Measurements from ENCODE around the gene ORC3. TPM values are rescaled to one million over a fixed set of nuclear protein-coding genes. Genes with fewer than 3 reads are reported as not detected.

The ORC3 gene
- total RNA-seq, 2 donors from 2014 or later, result 8.2 to 14.8 TPM

DNA sequence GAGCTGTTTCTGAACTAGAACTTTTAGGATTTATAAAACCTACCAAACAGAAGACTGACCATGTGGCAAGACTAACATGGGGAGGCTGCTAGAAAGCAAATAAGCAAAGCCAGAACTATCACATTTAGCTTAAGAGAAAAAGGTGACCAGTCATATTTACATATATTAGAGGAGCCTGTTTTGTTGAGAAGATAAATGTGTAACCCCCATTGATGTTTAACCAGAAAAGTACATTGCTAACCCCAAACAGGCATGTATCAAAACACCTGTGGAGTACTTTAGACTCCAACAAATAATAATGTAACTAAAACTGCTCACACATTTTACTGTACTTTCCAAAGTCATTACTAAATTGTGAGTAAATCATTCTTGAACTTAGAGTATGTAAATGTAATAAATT is 77.1 kb downstream of the ORC3 start:
- TF ChIP-seq POLR2A (IDR thresholded peaks at IDR 0.05), result no peak
- TF ChIP-seq, protein P1, sequence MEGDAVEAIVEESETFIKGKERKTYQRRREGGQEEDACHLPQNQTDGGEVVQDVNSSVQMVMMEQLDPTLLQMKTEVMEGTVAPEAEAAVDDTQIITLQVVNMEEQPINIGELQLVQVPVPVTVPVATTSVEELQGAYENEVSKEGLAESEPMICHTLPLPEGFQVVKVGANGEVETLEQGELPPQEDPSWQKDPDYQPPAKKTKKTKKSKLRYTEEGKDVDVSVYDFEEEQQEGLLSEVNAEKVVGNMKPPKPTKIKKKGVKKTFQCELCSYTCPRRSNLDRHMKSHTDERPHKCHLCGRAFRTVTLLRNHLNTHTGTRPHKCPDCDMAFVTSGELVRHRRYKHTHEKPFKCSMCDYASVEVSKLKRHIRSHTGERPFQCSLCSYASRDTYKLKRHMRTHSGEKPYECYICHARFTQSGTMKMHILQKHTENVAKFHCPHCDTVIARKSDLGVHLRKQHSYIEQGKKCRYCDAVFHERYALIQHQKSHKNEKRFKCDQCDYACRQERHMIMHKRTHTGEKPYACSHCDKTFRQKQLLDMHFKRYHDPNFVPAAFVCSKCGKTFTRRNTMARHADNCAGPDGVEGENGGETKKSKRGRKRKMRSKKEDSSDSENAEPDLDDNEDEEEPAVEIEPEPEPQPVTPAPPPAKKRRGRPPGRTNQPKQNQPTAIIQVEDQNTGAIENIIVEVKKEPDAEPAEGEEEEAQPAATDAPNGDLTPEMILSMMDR (IDR thresholded peaks at IDR 0.05), result no peak
- Histone ChIP-seq H3K36me3 (replicated peaks in 1 of 2; ENCODE audit: insufficient read depth in 1 of 2, low read depth in 2 of 2) (no peaks in the 10 kb centered on the region), H3K27ac (no peak overlapping the region)

DNA sequence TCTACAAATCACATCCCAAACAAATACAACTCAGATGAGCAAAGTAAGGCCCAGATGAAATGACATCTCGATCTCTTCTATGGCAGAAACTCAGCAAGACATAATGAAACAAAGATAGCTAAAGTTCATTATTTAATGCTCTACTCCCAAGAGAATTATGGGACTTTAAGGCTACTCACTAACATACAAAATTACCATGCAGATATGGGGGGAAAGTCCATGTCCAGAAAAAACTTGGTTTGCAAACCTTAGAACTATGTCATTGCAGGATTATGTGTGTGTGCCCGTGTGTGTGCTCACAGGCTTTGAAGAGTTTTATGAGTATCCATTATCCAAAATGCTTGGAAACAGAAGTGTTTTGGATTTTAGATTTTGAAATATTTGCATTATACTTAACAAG is 78.1 kb downstream of the ORC3 start:
- Histone ChIP-seq H3K27ac (no peak overlapping the region), H3K9me3 (no peaks in the 10 kb centered on the region), H3K4me3 (no peak overlapping the region), H3K27me3 (no peaks in the 10 kb centered on the region), H3K36me3 (replicated peaks in 1 of 2; ENCODE audit: insufficient read depth in 1 of 2, low read depth in 2 of 2) (no peaks in the 10 kb centered on the region), H3K4me1 (peaks cover 6% of the 10 kb centered on the region)
- DNase-seq, result no peak
- 91 to 98% methylated on average over 2 of the region's 2 CpGs for WGBS, 2 donors
- TF ChIP-seq, protein P1 (IDR thresholded peaks at IDR 0.05), result no peak
- no peak for TF ChIP-seq POLR2A (IDR thresholded peaks at IDR 0.05)
- intact Hi-C loops (cut with DNase I), result no loop called here
- ATAC-seq, result no peak

More for the DNA sequence above, 77.1 kb downstream of the ORC3 start:
- no peak for DNase-seq
- Histone ChIP-seq H3K9me3 (no peaks in the 10 kb centered on the region), H3K4me1 (peaks cover 6% of the 10 kb centered on the region), H3K4me3 (no peak overlapping the region), H3K27me3 (no peaks in the 10 kb centered on the region)
- intact Hi-C loops (cut with DNase I), result no loop called here
- ATAC-seq, result no peak

DNA sequence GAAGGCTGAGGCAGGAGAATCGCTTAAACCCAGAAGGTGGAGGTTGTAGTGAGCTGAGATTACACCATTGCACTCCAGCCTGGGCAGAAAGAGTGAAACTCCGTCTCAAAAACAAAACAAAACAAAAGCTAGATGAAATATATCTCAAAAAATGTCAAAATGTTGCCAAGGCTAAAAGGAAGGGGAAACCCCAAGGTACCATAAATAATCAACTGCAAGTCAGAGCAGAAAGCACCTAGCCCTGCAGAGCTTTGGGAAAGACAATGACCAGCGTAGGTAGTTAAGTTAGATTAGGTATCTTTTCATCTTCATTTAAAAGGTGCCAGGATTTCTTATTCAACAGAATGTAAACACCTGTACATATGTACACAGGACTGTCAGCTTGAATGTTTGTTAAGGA is 79.1 kb downstream of the ORC3 start:
- ATAC-seq, result no peak
- H3K36me3 ChIP-seq (replicated peaks in 1 of 2; ENCODE audit: insufficient read depth in 1 of 2, low read depth in 2 of 2), result no peaks in the 10 kb centered on the region
- H3K27me3 ChIP-seq, result no peaks in the 10 kb centered on the region
- DNase-seq, result no peak
- intact Hi-C loops (cut with DNase I), result no loop called here
- TF ChIP-seq POLR2A (IDR thresholded peaks at IDR 0.05), result no peak
- TF ChIP-seq, protein P1 (IDR thresholded peaks at IDR 0.05), result no peak
- H3K27ac ChIP-seq, result peak overlapping the region in 1 of 4 donors; percentile 23
- H3K4me3 ChIP-seq, result no peak overlapping the region
- H3K9me3 ChIP-seq, result no peaks in the 10 kb centered on the region
- H3K4me1 ChIP-seq, result peaks cover 6% of the 10 kb centered on the region
- WGBS, 2 donors, result 58 to 62% methylated on average over 3 of the region's 3 CpGs

DNA sequence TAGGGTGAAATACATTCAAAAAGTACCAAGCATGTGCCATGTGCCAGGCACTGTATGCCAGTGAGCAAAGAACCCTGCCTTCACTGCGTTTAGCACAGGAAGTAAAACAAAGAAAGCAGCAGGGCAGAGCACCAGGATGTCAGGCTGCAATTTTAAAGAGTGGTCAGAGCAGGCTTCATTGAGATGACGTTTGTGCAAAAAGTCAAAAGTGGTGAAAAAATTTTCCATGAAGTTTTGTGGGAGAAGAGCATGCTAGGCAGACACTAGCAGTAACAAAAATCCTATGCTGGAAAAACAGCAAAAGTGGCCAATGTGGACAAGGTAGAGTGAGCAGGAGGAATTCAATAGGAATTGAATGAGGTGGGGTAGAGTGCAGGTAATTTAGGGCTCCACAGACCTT is 80.8 kb downstream of the ORC3 start:
- DNase-seq (no peak), ATAC-seq (no peak)
- no peaks in the 10 kb centered on the region for H3K27me3 ChIP-seq
- peaks cover 0 to 3% of the 10 kb centered on the region in 2 donors for H3K36me3 ChIP-seq (replicated peaks in 1 of 2; ENCODE audit: insufficient read depth in 1 of 2, low read depth in 2 of 2)
- no peak overlapping the region for H3K4me3 ChIP-seq
- no peaks in the 10 kb centered on the region for H3K9me3 ChIP-seq
- WGBS, 2 donors, result 37 to 79% methylated on average over 2 of the region's 2 CpGs
- intact Hi-C loops (cut with DNase I), result no loop called here
- no peak for TF ChIP-seq POLR2A (IDR thresholded peaks at IDR 0.05)
- TF ChIP-seq, protein P1 (IDR thresholded peaks at IDR 0.05), result no peak
- H3K27ac ChIP-seq, result no peak overlapping the region
- peaks cover 6% of the 10 kb centered on the region for H3K4me1 ChIP-seq

DNA sequence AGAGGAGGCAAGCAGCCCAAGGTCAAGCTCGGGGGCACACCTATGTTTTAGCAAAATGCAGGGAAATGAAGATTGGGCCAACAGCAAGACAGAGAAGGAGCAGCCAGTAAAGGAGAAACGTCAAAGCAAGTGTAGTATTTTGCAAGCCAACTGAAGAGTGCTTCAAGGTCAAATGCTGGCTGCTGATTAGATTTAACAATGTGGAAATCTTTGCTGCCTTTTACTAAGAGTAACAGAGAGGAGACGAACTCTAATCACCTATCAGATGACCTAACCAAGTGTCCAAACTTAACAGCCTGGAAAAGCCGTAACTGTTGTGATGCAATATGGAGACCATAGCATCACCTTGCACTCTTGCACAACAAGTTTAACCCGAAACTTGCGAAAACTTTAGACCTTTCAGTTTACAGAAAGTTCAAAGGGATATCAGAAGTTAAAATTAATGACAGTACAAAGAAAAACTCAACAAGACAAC is 81.7 kb downstream of the ORC3 start:
- H3K27ac ChIP-seq, result no peak overlapping the region
- DNase-seq, result no peak
- WGBS, 2 donors, result 51 to 56% methylated on average over 6 of the region's 6 CpGs
- no peaks in the 10 kb centered on the region for H3K27me3 ChIP-seq
- peaks cover 0 to 3% of the 10 kb centered on the region in 2 donors for H3K36me3 ChIP-seq (replicated peaks in 1 of 2; ENCODE audit: insufficient read depth in 1 of 2, low read depth in 2 of 2)
- intact Hi-C loops (cut with DNase I), result no loop called here
- no peak for ATAC-seq
- TF ChIP-seq, protein P1 (IDR thresholded peaks at IDR 0.05), result no peak
- no peak for TF ChIP-seq POLR2A (IDR thresholded peaks at IDR 0.05)
- H3K4me3 ChIP-seq, result no peak overlapping the region
- peaks cover 6% of the 10 kb centered on the region for H3K4me1 ChIP-seq
- no peaks in the 10 kb centered on the region for H3K9me3 ChIP-seq

All from body of pancreas (tissue), 4 donors.